HT1080 (cell line): ENCODE measurements around the gene CEP85L. TPM values are rescaled to one million over a fixed set of nuclear protein-coding genes. Genes with fewer than 3 reads are reported as not detected.

Source experiments
- DNase-seq: peaks from one replicate; pipeline ENCODE4 v3.0.0-alpha.2; 2015; ENCODE audit warnings: low read depth
- total RNA-seq: library from RNA; depleted of rRNA; stranded (reverse); fragments of >200 nt; shearing (Covaris generic); gene quantifications from 2 replicates; pipeline ENCODE4 v1.2.3, GENCODE V29; 2014

CEP85L gene
- total RNA-seq, 1 experiment from 2014 or later: 8.8 TPM

GRCh38 chr6:118546164-118546879, 105.1 kb downstream of the CEP85L start:
- DNase-seq: no peak

- no peak for DNase-seq
These were observed 107.3 kb downstream of the CEP85L start for GRCh38 chr6:118544105-118544504.

DNA sequence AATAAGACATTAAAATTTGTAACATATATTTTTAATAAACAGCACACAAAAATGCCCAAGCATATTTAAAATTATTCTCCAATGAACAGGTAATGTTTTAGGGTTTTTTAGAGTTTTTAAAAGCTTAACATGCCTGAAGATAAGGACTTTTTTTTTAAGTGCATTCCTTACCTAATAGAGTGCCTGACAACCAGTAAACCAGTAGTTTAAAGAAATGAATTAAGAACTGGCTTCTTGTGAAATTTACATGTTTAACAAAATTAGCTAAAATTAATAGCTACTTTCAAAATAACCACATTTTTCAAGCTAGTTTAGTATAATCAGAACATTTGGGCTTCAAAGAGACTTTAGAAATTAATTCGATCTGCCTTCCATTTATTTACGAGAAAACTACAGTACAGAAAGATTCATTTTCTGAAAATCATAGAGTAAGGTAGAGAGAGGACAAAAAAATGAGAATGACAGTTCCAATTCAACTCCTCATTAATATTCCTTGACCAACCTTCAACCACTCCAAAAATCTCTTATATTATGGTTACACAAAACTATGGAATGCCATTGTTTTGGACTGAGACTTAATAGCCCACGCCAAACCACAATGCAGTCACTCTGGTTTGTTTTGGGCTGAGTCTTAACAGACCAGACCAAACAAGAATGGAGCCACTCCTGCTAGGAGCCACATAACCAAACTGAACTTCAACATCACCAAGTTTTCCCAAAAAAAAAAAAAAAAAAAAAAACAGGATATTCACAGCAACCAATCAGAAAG, 109.0 kb downstream of the CEP85L start:
- peak; percentile 45 for DNase-seq

- DNase-seq: no peak
These were observed 113.8 kb downstream of the CEP85L start for GRCh38 chr6:118537574-118537973.

GRCh38 chr6:118536478-118536877, 114.9 kb downstream of the CEP85L start:
- DNase-seq: no peak

- no peak for DNase-seq
These were observed 116.1 kb downstream of the CEP85L start for GRCh38 chr6:118535176-118535844.

DNA sequence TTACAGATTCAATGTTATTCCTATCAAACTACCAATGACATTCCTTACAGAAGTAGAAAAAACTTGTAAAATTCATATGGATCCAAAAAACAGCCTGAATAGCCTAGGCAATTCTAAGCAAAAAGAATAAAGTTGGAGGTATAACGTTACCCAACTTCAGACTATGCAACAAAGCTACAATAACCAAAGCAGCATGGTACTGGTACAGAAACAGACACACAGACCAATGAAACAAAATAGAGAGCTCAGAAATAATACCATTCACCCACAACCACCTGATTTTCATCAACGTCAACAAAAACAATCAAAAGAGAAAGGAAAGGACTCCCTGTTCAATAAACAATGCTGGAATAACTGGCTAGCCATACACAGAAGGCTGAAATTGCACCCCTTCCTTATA, 120.4 kb downstream of the CEP85L start:
- no peak for DNase-seq

- no peak for DNase-seq
These were observed 121.6 kb downstream of the CEP85L start for GRCh38 chr6:118529756-118530155.

- DNase-seq: no peak
These were observed 123.3 kb downstream of the CEP85L start for GRCh38 chr6:118528129-118528528.

DNA sequence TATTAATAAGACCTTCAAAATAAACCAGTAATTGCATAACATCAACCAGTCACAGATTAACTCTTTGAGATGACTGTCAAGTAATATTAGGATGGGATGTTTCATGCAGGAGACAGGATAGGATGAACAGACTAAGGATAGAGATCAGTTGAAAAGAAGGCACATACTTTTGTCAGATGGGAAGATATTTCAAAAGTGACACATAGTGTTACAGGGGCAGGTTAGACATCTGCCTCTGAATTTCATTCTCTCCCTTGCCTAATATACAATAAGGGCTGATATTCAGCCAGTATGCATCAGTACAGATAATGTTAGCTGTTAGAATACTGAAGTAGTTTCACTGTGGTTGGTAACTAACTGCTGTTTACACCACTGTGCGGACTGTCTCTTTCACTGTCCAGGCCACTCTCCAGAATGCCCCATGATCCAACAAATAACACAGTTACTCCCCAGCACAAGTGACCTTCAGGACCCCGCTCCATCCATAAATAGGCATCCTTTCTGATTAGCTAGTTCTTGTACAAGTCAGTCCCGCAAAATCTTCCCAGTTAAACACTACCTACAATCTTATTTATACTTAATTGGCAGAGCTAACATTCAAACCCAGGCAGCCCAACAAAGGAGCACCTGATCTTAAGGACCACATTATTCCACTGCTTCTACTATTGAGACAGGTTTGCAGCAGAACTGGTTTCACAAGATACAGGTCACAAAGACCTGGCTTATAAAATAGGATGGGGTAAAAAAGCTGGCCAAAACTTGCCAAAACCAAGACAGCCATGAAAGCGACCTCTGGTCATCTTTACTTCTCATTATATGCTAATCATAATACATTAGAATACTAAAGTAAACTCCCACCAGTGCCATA, 125.2 kb downstream of the CEP85L start:
- DNase-seq: no peak

DNA sequence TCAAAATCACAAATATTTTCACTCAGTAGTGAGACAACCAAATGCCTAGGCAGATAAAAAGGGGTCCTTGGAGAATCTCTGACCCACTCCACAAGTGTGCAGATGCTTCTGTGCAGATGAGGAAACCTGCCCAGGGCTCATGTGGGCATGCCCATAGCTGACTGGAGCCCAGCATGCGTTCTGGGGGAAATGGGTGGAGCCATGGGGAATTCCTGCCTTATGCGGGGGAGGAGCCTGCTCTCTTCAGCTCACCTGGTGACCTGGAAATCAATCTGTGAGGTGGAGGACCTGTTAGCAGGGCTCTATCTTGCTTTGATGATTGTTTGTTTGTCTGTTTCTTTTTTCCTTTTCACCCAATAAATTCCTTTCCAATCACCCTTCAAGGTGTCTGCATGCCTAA, 126.7 kb downstream of the CEP85L start:
- no peak for DNase-seq

DNA sequence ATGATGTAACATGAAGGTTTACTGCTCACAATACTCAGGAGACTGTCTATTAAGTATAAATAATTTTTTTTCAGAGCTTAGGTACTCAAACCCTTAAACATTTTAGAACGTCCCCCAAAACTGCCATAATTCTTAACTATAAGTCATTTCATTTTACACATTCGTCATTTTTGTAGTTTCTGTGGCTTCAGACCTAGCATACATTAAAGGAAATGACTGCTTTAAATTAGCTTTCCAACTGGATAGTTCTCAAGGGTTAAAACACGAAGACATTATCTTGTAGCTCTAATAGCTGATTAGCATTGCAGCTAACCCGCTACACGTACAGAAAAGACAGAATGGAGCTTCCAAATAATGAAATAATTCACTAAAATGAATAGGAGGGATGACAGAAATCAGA, 128.2 kb downstream of the CEP85L start:
- DNase-seq: no peak

GRCh38 chr6:118522422-118522821, 129.0 kb downstream of the CEP85L start:
- no peak for DNase-seq

- no peak for DNase-seq
These were observed 136.7 kb downstream of the CEP85L start for GRCh38 chr6:118514689-118515088.

DNA sequence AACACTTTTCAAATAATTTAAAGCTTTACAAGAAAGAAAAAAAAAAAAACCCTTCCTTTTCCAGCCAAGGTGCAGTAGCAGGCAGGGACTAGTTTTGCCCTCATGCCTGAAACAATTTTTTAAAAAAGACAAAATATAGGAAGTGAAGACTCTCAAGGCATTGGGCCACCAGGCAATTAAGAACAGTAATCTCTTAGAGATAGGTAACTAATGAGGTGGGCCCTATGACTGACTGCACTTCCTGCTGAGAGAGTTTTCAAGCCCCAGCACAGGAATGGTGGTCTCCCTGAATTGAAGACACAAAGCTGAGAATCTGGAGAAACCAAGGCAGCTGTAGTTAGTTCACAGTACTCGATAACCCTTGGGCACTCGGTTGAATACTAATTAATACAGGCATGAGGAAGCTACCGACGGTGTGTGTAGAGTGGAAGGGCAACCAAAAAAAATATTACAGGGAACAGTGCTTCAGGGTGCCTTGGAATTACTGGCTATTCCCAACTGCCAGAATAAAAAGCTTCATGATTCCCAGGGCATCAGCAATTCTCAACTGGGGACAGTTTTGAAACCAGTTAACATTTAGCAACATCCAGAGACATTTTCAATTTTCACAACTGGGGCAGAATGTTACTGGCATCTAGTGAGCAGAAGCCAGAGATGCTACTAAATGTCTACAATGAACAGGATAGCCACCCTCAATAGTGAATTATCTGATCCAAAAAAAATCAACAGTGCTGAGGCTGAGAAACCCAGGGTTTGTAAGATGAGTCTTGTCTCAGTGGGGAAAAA, 139.3 kb downstream of the CEP85L start:
- DNase-seq: no peak

- peak; percentile 20 for DNase-seq
These were observed 142.3 kb downstream of the CEP85L start for GRCh38 chr6:118509009-118509617.

GRCh38 chr6:118507636-118508035, 143.8 kb downstream of the CEP85L start:
- no peak for DNase-seq

DNA sequence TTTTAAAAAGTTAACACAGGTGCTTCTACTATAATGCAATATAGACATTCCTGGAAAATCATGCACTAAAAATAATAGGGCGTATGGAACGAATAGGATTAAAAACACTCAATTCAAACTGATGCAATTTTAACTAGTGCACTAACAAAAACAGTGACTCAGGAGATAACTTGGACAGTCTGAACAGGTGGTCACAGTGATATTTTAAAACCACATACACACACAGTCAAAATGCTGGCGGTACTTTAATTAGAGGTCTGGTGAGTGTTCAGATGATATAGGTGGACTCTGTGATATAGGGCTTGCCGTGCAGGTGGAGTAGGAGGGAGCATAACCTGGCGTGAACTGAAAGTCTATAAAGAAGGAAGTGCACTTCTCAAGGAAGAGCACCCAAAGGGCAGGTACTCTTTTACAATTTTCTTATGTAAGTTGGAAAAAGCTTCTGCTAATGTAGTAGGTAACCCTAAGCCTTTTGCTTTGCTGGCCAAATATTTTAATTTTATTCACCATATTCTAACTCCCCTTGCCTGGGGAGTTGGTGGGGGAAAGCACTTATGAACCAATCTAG, 145.2 kb downstream of the CEP85L start:
- DNase-seq: no peak

DNA sequence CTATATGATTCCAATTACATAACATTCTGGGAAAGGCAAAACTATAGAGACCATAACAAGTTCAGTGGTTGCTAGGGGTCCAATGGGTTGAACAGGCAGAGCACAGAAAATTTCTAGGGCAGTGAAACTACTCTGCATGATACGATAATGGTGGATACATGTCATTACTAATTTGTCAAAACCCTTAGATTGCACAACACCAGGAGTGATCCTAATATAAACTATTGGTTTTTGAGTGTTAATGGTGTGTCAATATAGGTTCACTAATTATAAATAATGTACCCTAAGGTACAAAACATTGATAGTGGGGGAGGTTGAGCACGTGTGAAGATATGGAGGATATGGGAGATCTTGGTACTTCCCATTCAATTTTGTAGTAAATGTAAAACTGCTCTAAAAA, 145.7 kb downstream of the CEP85L start:
- no peak for DNase-seq

GRCh38 chr6:118504611-118505010, 146.8 kb downstream of the CEP85L start:
- no peak for DNase-seq
